Measurements from ENCODE around the gene CEACAM1. TPM values are rescaled to one million over a fixed set of nuclear protein-coding genes. Genes with fewer than 3 reads are reported as not detected.

Gene CEACAM1
- total RNA-seq, 1 experiment from 2014 or later, result 1.5 TPM

GRCh38 chr19:42479736-42480135 is 48.5 kb downstream of the CEACAM1 start:
- H3K4me1 ChIP-seq (ENCODE audit: insufficient read depth, low read length), result peaks cover 9% of the 10 kb centered on the region; the same call in 1 of the 2 replicates
- no peaks in the 10 kb centered on the region for H3K79me1 ChIP-seq (ENCODE audit: insufficient read depth, low read depth, low read length, poor library complexity, severe bottlenecking)
- no peak overlapping the region for H2BK5ac ChIP-seq (ENCODE audit: insufficient read length, low read length)
- no peaks in the 10 kb centered on the region for H3K9me3 ChIP-seq (ENCODE audit: control insufficient read depth, low read depth, low read length)
- no peak overlapping the region for H3T11ph ChIP-seq (ENCODE audit: low read length)
- no peak overlapping the region for H2BK120ac ChIP-seq (ENCODE audit: low read depth, low read length, poor library complexity, severe bottlenecking)
- H2BK20ac ChIP-seq (ENCODE audit: low read depth, low read length, poor library complexity, severe bottlenecking), result no peak overlapping the region
- DNase-seq, result no peak
- no peaks in the 10 kb centered on the region for H3K23me2 ChIP-seq (ENCODE audit: insufficient read length, low read depth, low read length, poor library complexity, severe bottlenecking)
- Mint-ChIP-seq H3K27ac (no peak overlapping the region), H3K4me3 (no peak overlapping the region), H3K9me3 (peaks cover 0 to 2% of the 10 kb centered on the region in 2 experiments; a peak in 1 of 5 replicates), H3K27me3 (ENCODE audit: low read depth) (no peaks in the 10 kb centered on the region; the same call in none of the 2 replicates), H3K36me3 (ENCODE audit: insufficient read depth in 1 of 3, low read depth in 3 of 3) (peaks cover 0 to 6% (median 3%) of the 10 kb centered on the region in 3 experiments; a peak in 5 of 7 replicates), H3K4me1 (peaks cover 28 to 35% of the 10 kb centered on the region in 2 experiments)
- no peak overlapping the region for H3K18ac ChIP-seq (ENCODE audit: insufficient read length, low read depth, low read length)
- no CpG with 5 or more reads among the region's 9 CpGs for WGBS (ENCODE audit: extremely low coverage, insufficient read length, low lambda C conversion rate)
- no peaks in the 10 kb centered on the region for H3K79me2 ChIP-seq (ENCODE audit: insufficient read depth, low read length)
- H3K56ac ChIP-seq (ENCODE audit: insufficient read length, low read depth, low read length), result no peak overlapping the region
- H3K23ac ChIP-seq (ENCODE audit: insufficient read length, low read depth, low read length), result no peak overlapping the region
- H4K20me1 ChIP-seq (ENCODE audit: control insufficient read depth, insufficient read depth, insufficient read length), result no peaks in the 10 kb centered on the region
- no peak overlapping the region for H4K5ac ChIP-seq (ENCODE audit: insufficient read length, low read depth, low read length)
- H3K4me2 ChIP-seq (ENCODE audit: insufficient read depth, insufficient read length, low read length), result no peak overlapping the region
- no peak overlapping the region for H3K4ac ChIP-seq (ENCODE audit: low read depth, low read length)
- no peak overlapping the region for H2BK12ac ChIP-seq (ENCODE audit: insufficient read length, low read depth, low read length)
- no peak overlapping the region for H3K27ac ChIP-seq (ENCODE audit: insufficient read length, low read depth, low read length)
- H2AFZ ChIP-seq (ENCODE audit: low read length), result no peak overlapping the region
- H3K27me3 ChIP-seq (ENCODE audit: insufficient read depth, low read length), result no peaks in the 10 kb centered on the region
- H2BK15ac ChIP-seq (ENCODE audit: low read depth, low read length), result no peak overlapping the region
- no peak overlapping the region for H2AK5ac ChIP-seq (ENCODE audit: insufficient read length, low read length)
- H4K91ac ChIP-seq (ENCODE audit: insufficient read length, low read depth, low read length), result no peak overlapping the region
- H3K14ac ChIP-seq (ENCODE audit: insufficient read depth, low read length), result no peak overlapping the region
- no peak overlapping the region for H4K8ac ChIP-seq (replicated peaks; ENCODE audit: insufficient read length, low read depth, low read length)
- H3K9ac ChIP-seq (ENCODE audit: extremely low read depth, insufficient read length, low read length), result no peak overlapping the region
- no peak for TF ChIP-seq CTCF (conservative IDR thresholded peaks at IDR 0.05)
